Kidney capillary endothelial cell (primary cell): ENCODE data around the gene RPRML.
"Not testable (repeated sequence)": the region's sequence is repeated elsewhere in the genome, so short reads cannot be mapped to it uniquely, and the experiment has no call there.

Experiments
- DNase-seq: peaks from one replicate; pipeline ENCODE4 v3.0.0-alpha.2; 2018; ENCODE audit warnings: low spot score

Gene RPRML

GRCh38 chr17:46976626-46977270, 2.3 kb downstream of the RPRML start:
- DNase-seq, result no peak

GRCh38 chr17:46975287-46975686, 3.8 kb downstream of the RPRML start:
- no peak for DNase-seq

- no peak for DNase-seq
Measured at GRCh38 chr17:46974086-46974485, 5.0 kb downstream of the RPRML start.

- DNase-seq, result no peak
Measured at GRCh38 chr17:46972346-46972745, 6.7 kb downstream of the RPRML start.

GRCh38 chr17:46971647-46972300, 7.3 kb downstream of the RPRML start:
- DNase-seq, result no peak

GRCh38 chr17:46968896-46969295, 10.2 kb downstream of the RPRML start:
- DNase-seq, result no peak

- no peak for DNase-seq
Measured at GRCh38 chr17:46968224-46968834, 10.7 kb downstream of the RPRML start.

- no peak for DNase-seq
Measured at GRCh38 chr17:46964315-46965265, 14.5 kb downstream of the RPRML start.

- DNase-seq, result no peak
Measured at GRCh38 chr17:46963571-46963970, 15.5 kb downstream of the RPRML start.

GRCh38 chr17:46962374-46962790, 16.7 kb downstream of the RPRML start:
- DNase-seq, result peak; percentile 36

GRCh38 chr17:46960152-46960551, 18.9 kb downstream of the RPRML start:
- no peak for DNase-seq

- peak; percentile 49 for DNase-seq
Measured at GRCh38 chr17:46958041-46958591, 20.9 kb downstream of the RPRML start.

GRCh38 chr17:46953191-46953590, 25.9 kb downstream of the RPRML start:
- DNase-seq, result not testable (repeated sequence)

GRCh38 chr17:46952115-46952514, 26.9 kb downstream of the RPRML start:
- no peak for DNase-seq

- no peak for DNase-seq
Measured at GRCh38 chr17:46951706-46952105, 27.3 kb downstream of the RPRML start.

- DNase-seq, result no peak
Measured at GRCh38 chr17:46950997-46951621, 27.9 kb downstream of the RPRML start.

- DNase-seq, result no peak
Measured at GRCh38 chr17:46950342-46950996, 28.6 kb downstream of the RPRML start.

GRCh38 chr17:46949291-46950174, 29.5 kb downstream of the RPRML start:
- DNase-seq, result no peak

- no peak for DNase-seq
Measured at GRCh38 chr17:46948544-46948943, 30.5 kb downstream of the RPRML start.

- no peak for DNase-seq
Measured at GRCh38 chr17:46947216-46947615, 31.8 kb downstream of the RPRML start.
